ENCODE data around the gene STARD7.

STARD7 gene

GRCh38 chr2:96138179-96139145 is 70.2 kb downstream of the STARD7 start, which contains the start of gene ASTL:
TSS of gene ASTL (minus strand) at chr2:96138502. CDS start at chr2:96138436, 66 bp downstream.
- peaks cover 28% of the 10 kb centered on the region for H3K4me1 ChIP-seq (ENCODE audit: low read length)
- H2AFZ ChIP-seq (ENCODE audit: low read depth, low read length): no peak within 1 kb of the TSS
- peak within 1 kb of the TSS; percentile 68 for H3K4me2 ChIP-seq (ENCODE audit: low read length)
- TF ChIP-seq CTCF (IDR thresholded peaks at IDR 0.05; ENCODE audit: low read depth, low read length) (peak; percentile 85), EZH2phosphoT487 (IDR thresholded peaks at IDR 0.05; ENCODE audit: low read depth) (no peak)
- H3K27me3 ChIP-seq (ENCODE audit: low read depth, low read length): no peaks in the 10 kb centered on the region
- no peaks in the 10 kb centered on the region for H3K9me3 ChIP-seq (ENCODE audit: insufficient read depth, low read length)
- H3K79me2 ChIP-seq (ENCODE audit: low read length): peaks cover 15% of the 10 kb centered on the region
- peak within 1 kb of the TSS; percentile 39; the same call in 1 of the 2 replicates for H3K4me3 ChIP-seq (ENCODE audit: low read length)
- peaks cover 25% of the 10 kb centered on the region for H3K36me3 ChIP-seq (replicated peaks; ENCODE audit: low read depth, low read length)
- peak within 1 kb of the TSS; percentile 29; the same call in 1 of the 2 replicates for H3K9ac ChIP-seq (ENCODE audit: low read length)
- H4K20me1 ChIP-seq (ENCODE audit: insufficient read depth, low read length): peaks cover 28% of the 10 kb centered on the region
- H3K27ac ChIP-seq (ENCODE audit: low read length): peak within 1 kb of the TSS; percentile 42

DNA sequence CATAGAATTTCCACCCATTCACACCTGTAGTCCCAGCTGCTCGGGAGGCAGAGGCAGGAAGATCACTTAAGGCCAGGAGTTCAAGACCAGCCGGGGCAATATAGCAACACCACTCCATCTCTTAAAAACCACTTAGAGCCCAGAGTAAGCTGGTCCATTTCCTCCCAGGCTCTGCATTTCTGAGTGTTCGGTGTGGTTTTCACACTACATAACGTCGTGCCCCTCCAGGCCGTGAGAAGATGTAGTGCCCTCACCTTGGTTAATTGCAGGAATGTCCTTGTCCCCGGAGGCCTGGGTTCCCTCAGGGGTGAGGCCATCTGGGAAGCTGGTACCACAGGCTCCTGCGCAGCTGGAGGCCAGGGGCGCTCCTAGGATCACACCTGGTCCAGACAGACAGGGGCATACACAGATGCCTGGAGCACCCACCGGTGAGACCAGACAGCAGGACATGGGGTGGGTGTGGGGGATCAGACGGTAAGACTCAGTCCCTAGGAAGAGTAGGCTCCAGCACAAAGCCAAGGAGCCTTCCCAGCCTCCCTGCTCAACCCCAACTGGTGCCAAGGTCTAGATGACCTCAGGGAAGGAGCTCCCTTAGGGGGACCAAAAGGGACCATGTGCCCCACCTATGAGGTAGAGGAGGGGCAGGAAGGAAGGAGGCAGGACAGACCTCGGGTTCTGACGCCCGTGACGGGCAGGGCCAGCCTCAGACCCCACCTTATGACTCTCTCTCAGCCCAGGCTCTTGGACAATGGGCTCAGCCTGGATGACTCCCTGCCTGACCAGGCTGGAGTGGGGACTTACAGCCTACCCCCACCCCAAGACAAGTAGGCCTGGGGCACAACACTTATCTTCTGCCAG is 71.1 kb downstream of the STARD7 start:
- Histone ChIP-seq H3K9me3 (ENCODE audit: insufficient read depth, low read length) (no peaks in the 10 kb centered on the region), H3K9ac (ENCODE audit: low read length) (no peak overlapping the region), H2AFZ (ENCODE audit: low read depth, low read length) (no peak overlapping the region), H4K20me1 (ENCODE audit: insufficient read depth, low read length) (peaks cover 19% of the 10 kb centered on the region), H3K27ac (ENCODE audit: low read length) (no peak overlapping the region), H3K27me3 (ENCODE audit: low read depth, low read length) (no peaks in the 10 kb centered on the region), H3K4me2 (ENCODE audit: low read length) (no peak overlapping the region), H3K4me1 (ENCODE audit: low read length) (peaks cover 19% of the 10 kb centered on the region), H3K4me3 (ENCODE audit: low read length) (no peak overlapping the region), H3K36me3 (replicated peaks; ENCODE audit: low read depth, low read length) (peaks cover 16% of the 10 kb centered on the region), H3K79me2 (ENCODE audit: low read length) (peaks cover 6% of the 10 kb centered on the region)
- TF ChIP-seq CTCF (IDR thresholded peaks at IDR 0.05; ENCODE audit: low read depth, low read length) (no peak), EZH2phosphoT487 (IDR thresholded peaks at IDR 0.05; ENCODE audit: low read depth) (no peak)

- H3K36me3 ChIP-seq (replicated peaks; ENCODE audit: low read depth, low read length): peaks cover 6% of the 10 kb centered on the region
- H3K4me2 ChIP-seq (ENCODE audit: low read length): no peak overlapping the region
- H3K27ac ChIP-seq (ENCODE audit: low read length): no peak overlapping the region
- no peak overlapping the region for H3K4me3 ChIP-seq (ENCODE audit: low read length)
- H3K9me3 ChIP-seq (ENCODE audit: insufficient read depth, low read length): no peaks in the 10 kb centered on the region
- no peak overlapping the region for H2AFZ ChIP-seq (ENCODE audit: low read depth, low read length)
- H4K20me1 ChIP-seq (ENCODE audit: insufficient read depth, low read length): peaks cover 9% of the 10 kb centered on the region; the same call in 1 of the 2 replicates
- no peak overlapping the region for H3K9ac ChIP-seq (ENCODE audit: low read length)
- no peaks in the 10 kb centered on the region for H3K27me3 ChIP-seq (ENCODE audit: low read depth, low read length)
- peaks cover 19% of the 10 kb centered on the region for H3K4me1 ChIP-seq (ENCODE audit: low read length)
- TF ChIP-seq EZH2phosphoT487 (IDR thresholded peaks at IDR 0.05; ENCODE audit: low read depth) (no peak), CTCF (IDR thresholded peaks at IDR 0.05; ENCODE audit: low read depth, low read length) (no peak)
- H3K79me2 ChIP-seq (ENCODE audit: low read length): no peaks in the 10 kb centered on the region
Observed at GRCh38 chr2:96136129-96136720, 72.4 kb downstream of the STARD7 start.

All from OCI-LY3 (cell line).